ENCODE results near the gene CYTL1. TPM values are rescaled to one million over a fixed set of nuclear protein-coding genes. Genes with fewer than 3 reads are reported as not detected.
A peak's percentile ranks its signal among the peaks of the same experiment; 100 is the strongest.

CYTL1 gene
- total RNA-seq, 2 donors from 2014 or later = 2.2 to 3.7 TPM

GRCh38 chr4:5050520-5051277 lies 31.4 kb upstream of the CYTL1 start:
- peaks cover 3% of the 10 kb centered on the region for H3K4me1 ChIP-seq (ENCODE audit: control insufficient read depth, insufficient read depth, low read length)
- peaks cover 41% of the 10 kb centered on the region for H3K27me3 ChIP-seq (ENCODE audit: control insufficient read depth, insufficient read depth, low read length, poor library complexity, severe bottlenecking)
- Mint-ChIP-seq H3K36me3 (ENCODE audit: low read depth) (no peaks in the 10 kb centered on the region), H3K9me3 (peaks cover 6% of the 10 kb centered on the region), H3K4me1 (peaks cover 7% of the 10 kb centered on the region), H3K4me3 (peak overlapping the region; percentile 69), H3K27ac (no peak overlapping the region), H3K27me3 (ENCODE audit: insufficient read depth) (peaks cover 48% of the 10 kb centered on the region)
- WGBS, 2 experiments (ENCODE audit: insufficient coverage in 1 of 2, insufficient read length in 1 of 2) = 1 to 6% methylated on average over 18 to 36 of the region's 36 CpGs
- H3K4me3 ChIP-seq (ENCODE audit: low read length) = peak overlapping the region; percentile 84
- H3K9ac ChIP-seq (ENCODE audit: extremely low read depth, low read length, poor library complexity, severe bottlenecking) = peak overlapping the region; percentile 28
- H3K36me3 ChIP-seq (ENCODE audit: control insufficient read depth, insufficient read depth, low read length) = no peaks in the 10 kb centered on the region
- peak; percentile 91 for DNase-seq
- H3K9me3 ChIP-seq (ENCODE audit: control insufficient read depth, low read length) = no peaks in the 10 kb centered on the region
- TF ChIP-seq CTCF (conservative IDR thresholded peaks at IDR 0.05) = peak; percentile 91
- no peak overlapping the region for H3K27ac ChIP-seq (ENCODE audit: low read depth, low read length)

GRCh38 chr4:5048721-5049120 lies 29.5 kb upstream of the CYTL1 start:
- no peaks in the 10 kb centered on the region for H3K36me3 ChIP-seq (ENCODE audit: control insufficient read depth, insufficient read depth, low read length)
- TF ChIP-seq CTCF (conservative IDR thresholded peaks at IDR 0.05) = no peak
- H3K4me1 Mint-ChIP-seq = peaks cover 7% of the 10 kb centered on the region
- H3K4me3 Mint-ChIP-seq = no peak overlapping the region
- H3K27me3 Mint-ChIP-seq (ENCODE audit: insufficient read depth) = peaks cover 38% of the 10 kb centered on the region
- no peaks in the 10 kb centered on the region for H3K9me3 ChIP-seq (ENCODE audit: control insufficient read depth, low read length)
- peaks cover 31% of the 10 kb centered on the region for H3K27me3 ChIP-seq (ENCODE audit: control insufficient read depth, insufficient read depth, low read length, poor library complexity, severe bottlenecking)
- H3K36me3 Mint-ChIP-seq (ENCODE audit: low read depth) = no peaks in the 10 kb centered on the region
- H3K27ac Mint-ChIP-seq = no peak overlapping the region
- H3K4me3 ChIP-seq (ENCODE audit: low read length) = no peak overlapping the region
- H3K9ac ChIP-seq (ENCODE audit: extremely low read depth, low read length, poor library complexity, severe bottlenecking) = no peak overlapping the region
- peaks cover 8% of the 10 kb centered on the region for H3K9me3 Mint-ChIP-seq
- H3K27ac ChIP-seq (ENCODE audit: low read depth, low read length) = no peak overlapping the region
- no peak for DNase-seq
- peaks cover 3% of the 10 kb centered on the region for H3K4me1 ChIP-seq (ENCODE audit: control insufficient read depth, insufficient read depth, low read length)
- 93 to 98% methylated on average over 4 of the region's 4 CpGs for WGBS, 2 experiments (ENCODE audit: insufficient coverage in 1 of 2, insufficient read length in 1 of 2)

- Histone ChIP-seq H3K27ac (ENCODE audit: low read depth, low read length) (no peak overlapping the region), H3K4me3 (ENCODE audit: low read length) (no peak overlapping the region), H3K27me3 (ENCODE audit: control insufficient read depth, insufficient read depth, low read length, poor library complexity, severe bottlenecking) (no peaks in the 10 kb centered on the region), H3K36me3 (ENCODE audit: control insufficient read depth, insufficient read depth, low read length) (no peaks in the 10 kb centered on the region), H3K4me1 (ENCODE audit: control insufficient read depth, insufficient read depth, low read length) (no peaks in the 10 kb centered on the region), H3K9me3 (ENCODE audit: control insufficient read depth, low read length) (no peaks in the 10 kb centered on the region), H3K9ac (ENCODE audit: extremely low read depth, low read length, poor library complexity, severe bottlenecking) (no peak overlapping the region)
- WGBS, 2 experiments (ENCODE audit: insufficient coverage in 1 of 2, insufficient read length in 1 of 2) = 86 to 91% methylated on average over 1 to 3 of the region's 3 CpGs
- DNase-seq = no peak
- TF ChIP-seq CTCF (conservative IDR thresholded peaks at IDR 0.05) = no peak
- Mint-ChIP-seq H3K4me3 (no peak overlapping the region), H3K9me3 (peaks cover 8% of the 10 kb centered on the region), H3K36me3 (ENCODE audit: low read depth) (no peaks in the 10 kb centered on the region), H3K4me1 (no peaks in the 10 kb centered on the region), H3K27ac (no peak overlapping the region), H3K27me3 (ENCODE audit: insufficient read depth) (peaks cover 5% of the 10 kb centered on the region)
These were observed 25.8 kb upstream of the CYTL1 start for GRCh38 chr4:5045097-5045496.
